GM18511 (cell line): ENCODE results near the gene ALDH4A1.
"Not testable (repeated sequence)": the region's sequence is repeated elsewhere in the genome, so short reads cannot be mapped to it uniquely, and the experiment has no call there.

ENCODE experiments used
- ATAC-seq: cut with Tn5 transposase; IDR thresholded peaks from one replicate; pipeline ENCODE4 v1.9.1; 2021; ENCODE audit warnings: mild to moderate bottlenecking, moderate library complexity; ENCODE audit not compliant: unreplicated experiment

Gene ALDH4A1

DNA sequence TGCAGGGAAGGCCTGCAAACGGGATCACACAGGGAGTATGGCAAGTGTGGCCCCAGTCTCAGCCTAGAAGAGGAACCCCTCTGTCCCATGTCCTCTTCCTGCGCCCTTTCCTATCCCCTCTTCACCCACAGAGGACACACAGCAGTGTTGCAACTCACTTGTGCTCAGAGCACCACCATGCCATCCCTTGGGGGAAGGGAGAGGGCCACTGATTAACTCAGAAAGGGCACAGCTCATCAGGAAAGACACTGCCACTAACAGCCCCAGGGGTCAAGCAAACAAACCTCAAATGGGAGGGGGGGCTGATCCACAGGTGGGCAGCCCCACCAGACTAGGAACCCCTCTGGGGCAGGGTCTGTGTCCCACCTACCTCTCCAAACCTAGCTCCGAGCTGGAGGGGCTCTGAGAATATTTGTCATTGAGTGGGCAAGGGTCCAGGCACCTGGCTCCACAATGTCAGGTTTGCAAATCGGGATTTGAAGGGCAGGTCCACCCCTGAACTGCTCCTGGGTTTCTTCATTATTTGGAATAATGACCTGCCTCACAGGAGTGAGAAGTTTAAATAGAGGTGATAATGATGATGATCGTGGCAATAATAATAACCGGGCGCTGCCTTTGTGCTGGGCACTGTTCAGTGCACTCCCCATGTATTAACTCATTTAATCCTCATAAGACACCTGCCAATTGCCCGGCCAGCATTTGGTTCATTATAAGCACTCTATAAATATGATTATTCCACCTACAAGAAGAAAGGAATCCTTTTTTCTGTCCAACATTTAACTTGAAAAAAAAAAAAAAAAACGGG, 1.0 kb downstream of the ALDH4A1 start:
- no peak for ATAC-seq

DNA sequence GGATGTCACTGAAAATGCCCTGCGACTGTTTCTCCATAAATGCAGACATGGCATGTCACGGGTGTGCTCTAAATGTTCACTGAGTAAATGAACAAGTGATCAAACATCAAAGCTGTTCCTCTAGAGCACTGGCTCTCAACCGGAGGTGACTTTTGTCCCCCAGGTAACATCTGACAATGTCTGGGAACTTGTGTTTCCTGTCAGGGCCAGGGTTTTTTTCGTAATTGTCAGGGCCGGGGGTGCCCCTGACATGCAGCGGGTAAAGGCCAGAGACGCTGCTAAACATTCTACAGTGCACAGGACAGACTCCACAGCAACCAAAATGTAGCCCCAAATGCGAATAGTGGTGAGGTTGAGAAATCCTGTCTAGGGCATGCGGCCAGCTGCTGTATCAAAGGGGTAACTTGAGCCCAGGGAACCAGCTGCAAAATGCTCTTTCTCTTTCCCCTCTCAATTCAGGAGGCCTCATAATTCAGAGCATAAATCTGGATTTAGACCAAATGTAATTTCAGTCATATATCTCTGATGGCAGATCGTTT, 2.0 kb downstream of the ALDH4A1 start:
- ATAC-seq: no peak

DNA sequence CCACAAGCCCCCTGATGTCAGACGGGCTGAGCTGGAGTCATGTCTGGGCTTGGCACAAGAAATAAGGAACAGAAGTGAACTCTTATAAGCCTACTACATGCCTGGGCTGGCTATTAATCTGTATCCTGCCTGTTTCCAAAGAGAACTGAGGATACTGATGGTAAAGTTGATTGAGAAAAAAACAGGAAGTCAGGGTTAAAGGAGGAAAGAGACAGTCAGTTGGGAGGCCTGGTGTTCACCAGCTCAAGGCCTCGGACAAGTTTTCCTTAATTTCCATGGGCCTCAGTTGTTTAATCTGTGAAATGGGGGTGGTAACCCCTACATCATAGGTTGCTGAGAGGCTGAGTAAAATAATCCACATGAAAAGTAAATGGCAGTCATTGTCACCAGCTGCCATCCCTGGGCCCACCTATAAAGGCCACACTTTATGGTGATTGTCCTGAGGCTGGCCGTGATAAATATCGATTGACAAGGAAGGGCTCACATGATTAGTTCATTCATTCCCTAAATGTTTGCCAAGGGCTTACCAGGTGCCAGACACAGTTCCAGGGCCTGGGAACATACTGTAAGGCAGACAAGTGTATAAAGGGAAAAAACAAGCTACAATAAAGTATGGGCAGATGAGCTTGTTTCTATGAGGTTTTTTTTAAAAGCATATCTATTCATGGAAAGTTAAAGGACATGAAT, 2.8 kb downstream of the ALDH4A1 start:
- no peak for ATAC-seq

DNA sequence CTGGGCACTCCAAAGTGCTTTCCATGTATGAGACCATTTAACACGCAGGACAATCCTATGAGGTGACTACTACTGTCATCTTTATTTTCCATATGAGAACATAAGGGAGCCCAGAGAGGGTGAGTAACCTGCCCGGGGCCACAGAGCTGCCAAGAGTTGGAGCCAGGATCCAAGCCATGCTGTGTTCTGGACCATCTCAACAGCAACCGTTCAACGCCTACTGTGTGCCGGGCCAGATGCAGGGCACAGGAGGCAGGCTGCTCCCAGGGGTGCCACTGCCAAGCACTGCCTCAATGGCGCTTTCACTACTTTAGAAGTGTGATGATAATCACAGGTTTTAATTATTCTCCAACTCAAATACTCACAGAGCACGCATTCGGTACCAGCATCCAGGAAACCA, 3.8 kb downstream of the ALDH4A1 start:
- no peak for ATAC-seq

DNA sequence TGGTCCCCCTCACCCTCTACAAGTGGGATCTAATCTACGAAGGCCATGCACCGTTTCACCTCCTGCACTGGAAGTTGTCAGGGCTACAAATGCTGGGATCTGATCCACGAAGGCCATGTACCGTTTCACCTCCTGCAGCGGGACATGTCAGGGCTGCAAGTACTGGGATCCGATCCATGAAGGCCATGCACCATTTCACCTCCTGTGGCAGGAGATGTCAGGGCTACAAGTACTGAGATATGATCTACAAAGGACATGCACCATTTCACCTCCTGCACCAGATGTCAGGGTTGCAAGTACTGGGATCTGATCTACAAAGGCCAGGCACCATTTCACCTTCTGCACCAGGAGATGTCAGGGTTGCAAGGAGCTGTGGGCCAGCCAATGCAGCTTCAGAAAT, 7.0 kb downstream of the ALDH4A1 start:
- no peak for ATAC-seq

DNA sequence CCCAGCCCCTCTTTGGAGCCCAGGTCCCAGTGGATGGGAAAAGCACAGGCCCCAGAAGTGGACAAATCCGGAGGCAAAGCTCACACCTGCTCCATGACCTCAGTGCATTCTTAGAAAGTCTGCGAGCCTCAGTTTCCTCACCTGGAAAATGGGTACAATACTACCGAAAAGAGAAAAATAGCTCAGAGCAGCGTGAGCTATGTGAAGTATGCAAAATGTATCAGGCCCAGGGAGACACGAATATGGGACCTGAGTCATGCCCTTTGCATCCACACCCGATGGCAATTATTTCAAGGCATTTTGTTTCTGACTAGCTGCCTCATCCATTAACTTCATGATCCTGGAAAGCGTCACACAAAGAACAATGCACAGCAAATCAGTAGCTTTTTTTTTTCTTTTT, 9.2 kb downstream of the ALDH4A1 start:
- ATAC-seq: no peak

DNA sequence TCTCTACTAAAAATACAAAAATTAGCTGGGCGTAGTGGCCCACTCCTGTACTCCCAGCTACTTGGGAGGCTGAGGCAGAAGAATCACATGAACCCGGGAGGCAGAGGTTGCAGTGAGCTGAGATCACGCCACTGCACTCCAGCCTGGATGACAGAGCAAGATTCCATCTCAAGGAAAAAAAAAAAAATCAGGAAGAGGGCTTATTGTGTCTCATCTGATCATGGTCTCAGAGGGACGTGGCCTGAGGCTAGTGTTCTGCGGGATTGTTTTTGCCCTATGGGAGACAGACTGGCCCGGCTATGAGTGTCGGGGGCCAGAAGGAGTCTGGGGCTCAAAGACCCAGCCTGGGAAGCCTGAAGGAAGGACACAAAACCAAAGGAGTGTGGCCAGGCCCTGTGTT, 10.5 kb downstream of the ALDH4A1 start:
- ATAC-seq: not testable (repeated sequence)

DNA sequence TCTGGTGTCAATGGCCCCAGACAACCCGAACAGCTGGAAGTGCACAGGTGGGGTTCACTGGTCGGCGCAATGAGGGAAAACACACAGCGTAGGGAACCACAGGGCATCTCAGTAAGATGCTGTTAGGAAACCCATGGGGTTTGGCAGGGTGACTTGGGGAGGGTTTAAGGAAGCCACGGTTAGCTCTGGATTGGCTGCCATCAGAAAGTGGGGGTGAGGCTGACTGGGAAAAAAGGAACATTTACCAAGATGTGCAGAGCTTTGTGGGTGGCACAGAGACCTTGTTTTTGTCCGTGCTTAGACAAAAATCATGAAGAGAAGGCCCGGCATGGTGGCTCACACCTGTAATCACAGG, 11.0 kb downstream of the ALDH4A1 start:
- no peak for ATAC-seq

DNA sequence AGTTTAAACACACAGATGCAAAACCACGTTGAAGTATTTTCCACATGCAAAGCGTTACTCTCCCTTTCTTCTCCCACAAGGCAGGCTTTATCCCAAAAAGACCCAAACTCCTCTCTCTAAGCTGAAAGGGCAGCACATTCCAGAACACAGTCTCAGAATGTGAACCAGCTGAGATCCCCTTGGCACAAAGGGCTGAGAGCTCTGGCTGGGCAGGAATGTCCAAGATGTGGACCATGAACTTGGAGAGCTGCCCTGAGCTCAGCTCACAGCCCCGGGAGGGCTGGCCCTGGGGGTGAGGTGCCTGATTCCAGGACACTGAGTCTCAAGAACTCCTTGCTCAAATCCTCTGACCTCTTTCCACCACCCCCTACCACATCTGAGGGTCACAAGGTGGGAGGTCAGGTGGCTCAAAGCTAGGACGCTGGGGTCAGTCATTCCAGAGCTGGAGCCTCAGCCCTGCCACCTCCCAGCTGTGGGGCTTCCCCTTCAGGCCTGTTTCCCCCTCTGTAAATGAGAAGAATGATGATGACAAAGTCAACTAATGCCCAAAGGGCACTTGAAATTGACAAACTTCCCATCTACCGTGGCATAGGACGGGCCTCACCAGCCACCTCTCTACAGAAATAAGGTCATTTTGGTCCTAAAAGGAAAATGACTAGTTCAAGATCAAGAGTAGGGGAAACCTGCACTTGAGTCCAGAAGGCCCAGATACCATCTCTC, 11.5 kb downstream of the ALDH4A1 start:
- no peak for ATAC-seq

DNA sequence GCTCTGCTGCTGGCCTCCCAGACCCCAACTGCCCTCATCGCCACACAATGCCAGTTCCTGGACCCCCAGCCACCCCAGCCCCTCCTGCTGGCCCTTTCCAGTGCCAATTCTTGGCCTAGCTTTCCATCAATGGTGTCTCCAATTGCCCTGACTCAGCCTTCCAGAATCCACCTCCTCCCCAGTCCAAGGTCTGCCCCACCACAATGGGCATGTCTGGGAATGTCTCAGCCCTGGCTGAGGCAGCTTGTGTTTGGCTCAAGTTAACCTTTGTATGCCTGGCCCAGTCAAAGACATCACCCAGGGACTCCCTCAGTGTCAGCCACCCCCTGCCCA, 16.4 kb downstream of the ALDH4A1 start:
- ATAC-seq: no peak

DNA sequence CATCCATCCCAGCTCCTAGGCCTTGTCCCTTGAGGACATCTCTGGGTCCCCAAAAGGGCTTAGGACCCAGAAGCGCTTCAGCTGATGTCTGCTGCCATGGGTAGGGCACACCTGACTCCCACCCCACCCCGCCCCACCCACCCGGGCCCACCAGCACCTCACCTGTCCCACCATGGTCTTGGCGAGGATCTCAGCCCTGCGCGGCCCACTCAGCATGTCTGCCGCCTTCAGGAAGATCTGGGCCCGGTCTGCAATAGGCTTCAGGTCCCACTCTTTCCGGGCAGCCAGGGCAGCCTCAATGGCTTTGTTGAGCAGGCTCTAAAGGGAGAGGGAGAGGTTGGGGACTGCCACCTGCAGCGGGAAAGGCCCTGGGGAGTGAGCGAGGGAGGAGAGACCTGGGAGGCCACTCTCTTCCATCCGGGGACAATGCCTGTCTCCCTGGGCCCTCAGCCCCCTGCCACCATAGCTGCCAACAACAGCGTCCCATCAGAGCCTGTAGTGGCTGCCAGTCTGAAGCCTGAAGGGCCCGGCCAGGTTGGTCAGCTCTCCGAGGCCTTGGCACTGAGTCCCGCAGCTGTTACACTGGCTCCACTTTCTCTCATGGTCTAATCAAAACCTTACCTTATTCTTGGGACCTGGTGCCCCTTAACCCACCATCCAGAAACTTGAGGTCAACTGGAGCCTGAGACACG, 16.9 kb downstream of the ALDH4A1 start:
- ATAC-seq: no peak

DNA sequence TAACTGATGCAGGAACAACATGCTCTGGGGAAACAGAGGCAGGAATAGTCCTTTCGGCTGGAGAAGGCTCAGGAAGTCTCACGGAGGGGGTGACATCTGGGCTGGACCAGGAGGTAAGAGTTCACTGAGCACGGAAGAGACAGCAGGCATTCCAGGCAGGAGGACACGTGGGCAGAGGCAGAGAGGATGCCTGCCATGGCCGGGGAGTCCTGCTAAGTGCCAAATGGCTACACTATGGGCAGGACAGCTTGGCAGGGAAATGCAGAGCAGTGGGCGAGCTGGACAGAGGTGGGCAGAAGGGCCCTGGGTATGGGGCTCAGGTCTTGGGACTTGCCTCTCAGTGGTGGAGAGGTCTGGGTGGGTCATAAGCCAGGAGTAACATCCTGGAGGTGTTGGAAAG, 17.6 kb downstream of the ALDH4A1 start:
- ATAC-seq: no peak

DNA sequence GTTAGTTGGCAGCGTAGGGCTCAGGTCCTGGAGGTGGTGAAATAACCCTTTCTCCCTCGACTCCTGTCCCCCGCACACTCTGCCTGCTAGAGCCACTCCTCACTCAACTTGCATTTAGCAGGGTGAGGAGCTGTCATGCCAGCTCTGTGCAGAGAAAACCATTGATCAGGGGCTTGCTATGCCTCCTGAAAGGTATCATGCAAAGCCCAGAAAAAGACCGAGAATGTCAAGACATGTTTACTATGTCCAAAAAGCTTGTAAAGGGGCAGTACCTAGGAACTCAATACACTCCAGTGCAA, 18.0 kb downstream of the ALDH4A1 start:
- ATAC-seq: no peak

DNA sequence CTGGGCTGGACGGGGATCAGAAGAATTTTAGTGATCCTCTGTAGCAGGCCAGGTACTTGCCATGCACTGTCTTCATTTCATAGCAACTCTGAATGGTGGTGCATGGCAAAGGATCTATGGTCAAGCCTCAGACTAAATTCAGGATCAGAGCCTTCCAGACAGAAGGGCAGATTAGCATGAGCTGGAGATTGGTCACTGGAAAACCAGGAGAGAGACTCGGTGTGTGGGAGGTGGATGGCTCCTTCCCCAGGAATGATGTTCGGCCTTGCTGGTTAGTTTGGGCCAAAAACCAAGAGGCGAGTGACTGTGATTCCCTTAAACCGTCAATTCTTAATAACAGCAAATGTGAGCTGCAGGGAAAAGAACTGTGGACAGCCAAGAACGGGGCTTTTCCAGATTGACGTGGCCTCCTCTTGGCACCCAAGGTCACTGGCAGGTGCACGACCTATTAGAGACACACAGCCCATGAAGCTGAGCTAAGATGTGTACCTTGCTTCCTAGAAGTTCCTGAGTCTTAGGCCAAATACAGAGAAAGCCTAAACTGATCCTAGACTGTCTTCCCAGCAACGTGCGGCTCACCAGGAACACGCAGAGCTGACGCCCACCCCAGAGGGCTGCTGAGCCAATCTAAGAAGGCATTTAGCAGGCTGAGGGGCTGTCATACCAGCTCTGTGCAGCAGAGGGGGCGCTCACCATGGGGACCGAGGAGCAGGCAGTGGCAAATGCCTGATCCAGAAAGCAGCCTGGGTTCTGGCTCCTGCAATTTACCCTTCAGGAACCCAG, 18.5 kb downstream of the ALDH4A1 start:
- ATAC-seq: no peak

DNA sequence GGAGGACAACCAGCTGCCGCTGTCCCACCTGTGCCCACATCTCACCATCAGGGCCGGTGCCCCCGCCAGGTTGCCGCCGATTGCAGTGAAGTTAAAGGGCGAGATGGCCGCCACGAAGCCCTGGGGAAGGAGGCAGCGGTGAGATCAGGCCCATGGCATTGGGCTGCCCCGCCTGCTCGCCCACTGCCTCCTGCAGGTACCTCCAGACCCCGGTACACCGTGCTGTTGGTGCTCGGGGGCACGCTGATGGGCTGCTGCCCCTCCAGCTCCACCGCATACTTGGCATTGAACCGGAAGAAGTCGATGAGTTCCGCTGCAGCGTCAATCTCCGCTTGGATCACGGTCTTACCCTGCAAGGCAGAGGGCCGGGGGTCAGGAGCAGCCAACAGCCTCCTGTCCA, 19.3 kb downstream of the ALDH4A1 start:
- no peak for ATAC-seq

DNA sequence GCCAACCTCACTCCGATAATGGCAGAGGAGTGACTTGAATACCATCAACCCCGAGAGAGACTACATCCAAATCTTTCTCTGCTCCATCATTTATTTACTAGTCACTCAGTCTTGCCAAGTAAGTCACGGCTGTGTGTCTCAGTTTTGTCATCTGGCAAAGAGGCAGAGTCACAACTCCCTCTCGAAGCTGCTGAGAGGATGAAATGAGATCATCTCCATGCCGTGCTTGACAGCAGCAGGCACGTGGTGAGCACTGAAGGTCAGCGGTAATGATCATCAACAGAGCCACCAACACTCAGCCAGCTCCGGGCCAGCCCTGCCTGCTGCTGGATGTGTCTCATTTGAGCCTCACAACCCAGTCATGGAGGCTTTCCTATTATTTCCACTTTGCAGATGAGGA, 19.9 kb downstream of the ALDH4A1 start:
- ATAC-seq: no peak

DNA sequence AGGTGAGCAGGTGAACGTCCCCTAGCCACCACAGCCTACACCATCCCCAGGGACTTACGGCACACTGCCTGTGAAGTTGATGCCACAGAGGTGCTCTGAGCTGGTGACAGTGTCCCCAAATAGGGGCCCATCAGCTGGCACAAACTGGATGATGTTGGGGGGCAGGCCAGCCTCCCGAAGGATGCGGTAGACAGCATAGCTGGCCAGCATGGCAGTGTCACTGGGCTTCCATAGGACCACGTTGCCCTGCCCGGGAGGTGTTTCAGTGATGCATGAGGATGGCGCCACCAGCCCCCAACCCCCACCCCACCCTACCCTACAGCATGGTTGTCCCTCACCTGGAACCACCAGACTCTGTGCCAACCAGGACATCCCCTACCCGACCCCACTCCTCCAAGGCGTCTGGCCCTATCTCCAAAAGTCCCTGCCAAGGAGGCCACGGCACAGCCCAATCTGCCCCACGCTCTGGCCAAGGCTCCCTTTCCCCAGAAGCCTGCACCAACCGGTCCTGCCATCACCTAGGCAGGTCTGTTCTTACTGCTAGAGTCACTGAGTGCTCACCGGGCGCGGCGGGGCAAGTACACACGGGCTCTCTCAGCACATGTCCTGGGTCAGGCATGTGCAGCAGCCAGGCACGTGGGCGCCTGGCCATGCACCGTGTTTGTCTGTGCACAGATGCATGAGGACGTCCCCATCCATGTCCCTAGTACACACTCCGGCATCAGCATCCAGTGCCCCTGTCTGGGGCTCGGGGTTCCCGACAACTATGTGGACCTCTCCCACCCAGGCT, 20.5 kb downstream of the ALDH4A1 start:
- no peak for ATAC-seq

DNA sequence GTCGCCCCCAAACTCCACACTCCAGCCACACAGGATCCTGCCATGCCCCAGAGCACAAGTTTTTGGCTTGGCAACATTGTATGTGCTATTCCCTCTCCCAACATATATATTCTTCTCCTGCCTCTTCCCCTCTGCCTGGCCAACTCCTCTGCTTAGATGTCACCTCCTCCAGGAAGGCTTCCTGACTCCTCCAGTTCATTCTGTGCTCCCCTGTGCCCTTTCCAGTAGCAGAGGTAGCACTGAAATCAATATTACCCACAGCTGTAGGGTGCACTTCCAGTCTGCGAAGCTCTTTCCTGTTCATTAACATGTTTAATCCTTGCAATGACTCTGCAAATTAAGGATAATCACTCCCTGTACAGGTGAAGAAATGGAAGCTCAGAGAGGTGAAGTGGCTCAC, 21.2 kb downstream of the ALDH4A1 start:
- no peak for ATAC-seq

DNA sequence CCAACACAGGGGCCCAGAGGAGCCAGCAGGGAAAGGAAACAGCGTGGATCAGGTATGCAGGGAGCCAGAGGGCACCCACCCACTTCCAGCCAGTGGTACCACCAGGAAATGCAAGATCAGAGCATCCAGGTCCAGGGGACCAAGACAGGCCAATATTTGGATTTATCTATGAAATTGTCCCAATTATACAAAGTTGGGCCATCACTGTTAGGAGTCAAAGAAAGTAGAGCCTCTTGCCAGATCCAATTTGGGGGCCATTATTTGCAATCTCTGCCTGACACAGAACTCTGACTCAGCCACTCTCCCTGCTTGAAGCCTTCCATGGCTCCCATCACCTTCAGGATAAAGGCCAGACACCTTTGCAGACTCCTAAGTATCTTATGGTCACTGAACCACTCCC, 21.8 kb downstream of the ALDH4A1 start:
- ATAC-seq: no peak

DNA sequence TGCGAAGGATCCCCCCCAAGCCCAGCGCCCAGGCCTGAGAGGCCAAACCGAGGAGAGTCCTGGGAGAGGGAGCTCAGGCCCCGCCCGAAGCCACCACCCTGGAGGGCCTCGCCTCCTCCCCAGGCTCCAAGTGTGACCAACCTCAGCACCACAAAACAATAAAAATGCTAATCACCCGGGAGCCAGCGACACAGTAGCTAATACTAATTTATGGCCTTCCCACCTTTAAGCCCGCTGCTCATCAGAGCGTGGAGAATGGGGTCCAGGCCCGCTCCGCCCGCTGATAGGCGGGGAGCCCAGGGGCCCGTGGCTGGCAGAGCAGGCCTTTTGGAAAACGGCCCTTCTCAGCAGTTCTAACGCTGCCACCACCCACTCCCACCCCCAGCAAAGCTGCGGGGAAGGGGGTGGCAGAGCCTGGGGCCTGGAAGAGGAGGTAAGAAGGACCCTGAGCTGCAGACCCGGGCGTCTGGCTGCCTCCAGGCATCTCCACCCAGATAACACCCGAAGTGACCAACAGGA, 22.5 kb downstream of the ALDH4A1 start:
- ATAC-seq: no peak
